ENCODE results near the gene CASP12. TPM values are rescaled to one million over a fixed set of nuclear protein-coding genes. Genes with fewer than 3 reads are reported as not detected.

CASP12 gene
- total and polyA plus RNA-seq, 2 of the 4 experiments (the other 2 are of a cell fraction): 0.07 TPM; not detected in 1

- no CpG with 5 or more reads among the region's 1 CpG for WGBS, 2 experiments (ENCODE audit: extremely low coverage in 2 of 2, insufficient read length in 1 of 2)
- Histone ChIP-seq H4K20me1 (ENCODE audit: insufficient read depth, low read length) (no peaks in the 10 kb centered on the region), H3K27me3 (ENCODE audit: control insufficient read depth, insufficient read depth, low read length) (no peaks in the 10 kb centered on the region), H4K5ac (ENCODE audit: low read depth, low read length) (no peak overlapping the region), H3K4ac (ENCODE audit: low read depth, low read length) (no peak overlapping the region; the same call in 1 of the 2 replicates), H4K91ac (ENCODE audit: insufficient read depth, low read depth, low read length) (no peak overlapping the region), H2AFZ (replicated peaks; ENCODE audit: low read length, poor library complexity) (no peak overlapping the region), H3K4me2 (ENCODE audit: low read depth, low read length) (peak overlapping the region; percentile 28; the same call in 1 of the 2 replicates), H3K18ac (ENCODE audit: low read depth, low read length) (peak overlapping the region; percentile 56), H3K9me1 (ENCODE audit: insufficient read depth, low read length) (no peaks in the 10 kb centered on the region; the same call in 1 of the 2 replicates), H3K27ac (ENCODE audit: insufficient read depth, low read length) (no peak overlapping the region), H2BK15ac (ENCODE audit: low read depth, low read length) (no peak overlapping the region), H3K9me3 (ENCODE audit: control insufficient read depth, insufficient read depth, low read length) (no peaks in the 10 kb centered on the region), H3K36me3 (ENCODE audit: control insufficient read depth, insufficient read depth, low read length) (no peaks in the 10 kb centered on the region), H3K9ac (ENCODE audit: low read depth, low read length) (no peak overlapping the region), H3K4me1 (ENCODE audit: control insufficient read depth, insufficient read depth, low read length) (peaks cover 2% of the 10 kb centered on the region; the same call in 1 of the 2 replicates), H3K14ac (replicated peaks; ENCODE audit: low read depth, low read length) (no peak overlapping the region; the same call in 1 of the 2 replicates), H2AK9ac (replicated peaks; ENCODE audit: low read depth, low read length, poor library complexity) (no peak overlapping the region), H3K23ac (ENCODE audit: low read depth, low read length) (no peak overlapping the region), H3K56ac (ENCODE audit: extremely low read depth, insufficient read depth, low read length) (no peak overlapping the region), H4K8ac (ENCODE audit: low read depth in 2 of 2, low read length in 2 of 2) (no peak overlapping the region; a peak in 1 of 4 replicates), H3K79me1 (ENCODE audit: low read depth in 1 of 2, low read length in 2 of 2) (no peaks in the 10 kb centered on the region), H2BK20ac (ENCODE audit: low read depth, low read length) (peak overlapping the region; percentile 15; the same call in 1 of the 2 replicates), H2AK5ac (ENCODE audit: low read depth, low read length) (no peak overlapping the region), H2BK5ac (ENCODE audit: low read depth, low read length, poor library complexity, severe bottlenecking) (no peak overlapping the region), H2BK120ac (ENCODE audit: low read depth, low read length) (peak overlapping the region; percentile 10; the same call in 1 of the 2 replicates), H3K4me3 (ENCODE audit: insufficient read depth, low read depth, low read length) (no peak overlapping the region)
- dilution Hi-C loops (cut with HindIII; ENCODE audit: low sequenced_read_pairs, unreplicated experiment) (no loop called here), intact Hi-C loops (cut with micrococcal nuclease) (no loop called here), in situ Hi-C loops (cut with MboI; ENCODE audit: low sequenced_read_pairs) (no loop called here)
- BruUV-seq (replicated peaks): no TSS peak
- POLR2A ChIA-PET (ENCODE audit: unreplicated experiment): no interaction called here
- ATAC-seq (ENCODE audit: low read depth) (peak; percentile 27), DNase-seq (no peak)
- TF ChIP-seq CEBPB (IDR thresholded peaks at IDR 0.05; ENCODE audit: low read depth, low read length): no peak
- no peak for TF ChIP-seq MXI1 (IDR thresholded peaks at IDR 0.05; ENCODE audit: borderline replicate concordance, low read depth, low read length)
- no peak for TF ChIP-seq CHD1 (IDR thresholded peaks at IDR 0.05; ENCODE audit: low read depth, low read length)
- CTCF ChIA-PET: no interaction called here
These were observed 389 bp upstream of the CASP12 start for GRCh38 chr11:104898685-104899013.
